PC-3 (cell line): ENCODE results near the gene USP9Y. TPM values are rescaled to one million over a fixed set of nuclear protein-coding genes. Genes with fewer than 3 reads are reported as not detected.

Experiments
- ATAC-seq: fragments of 200-7000 bp; cut with Tn5 transposase; 2 replicates; pipeline ENCODE4 v1.9.1; 2020; ENCODE audit warnings: mild to moderate bottlenecking, moderate library complexity
- BruUV-seq: library from RNA; stranded (reverse); fragments of 400-500 nt; replicated peaks from 2 replicates; lab custom pipeline; 2021; lab: Mats Ljungman, UMichigan
- CTCF ChIA-PET: fragments of 300-600 bp; sonication (Branson Sonifier 250); formaldehyde crosslinking; loops from one replicate; lab custom pipeline; 2022; ENCODE audit warnings: antibody characterized with exemption; lab: Charles Lee
- POLR2A ChIA-PET: fragments of 300-600 bp; sonication (Branson Sonifier 250); formaldehyde crosslinking; loops from one replicate; lab custom pipeline; 2022; ENCODE audit warnings: antibody characterized with exemption; ENCODE audit not compliant: unreplicated experiment; lab: Charles Lee
- DNase-seq: peaks from one replicate; pipeline ENCODE4 v3.0.0-alpha.2; 2015
- H2AFZ ChIP-seq: fragments of 300-600 bp; sonication (generic); 2 replicates; pipeline ENCODE4 v1.6.0; 2016; ENCODE audit warnings: antibody characterized with exemption, low read length
- H3F3A ChIP-seq: fragments of 300-600 bp; sonication (generic); one replicate; pipeline ENCODE4 v1.6.0; 2017; ENCODE audit warnings: antibody characterized with exemption, low read length, control low read depth, mild to moderate bottlenecking; ENCODE audit not compliant: unreplicated experiment
- H3K27ac ChIP-seq: fragments of 300-600 bp; sonication (generic); 2 replicates; pipeline ENCODE4 v1.5.1; 2016; ENCODE audit warnings: mild to moderate bottlenecking, low read length
- H3K27me3 ChIP-seq: fragments of 300-600 bp; sonication (generic); 2 replicates; pipeline ENCODE4 v1.6.1; 2016; ENCODE audit warnings: low read length, mixed read lengths
- H3K36me3 ChIP-seq: fragments of 300-600 bp; sonication (generic); 2 replicates; pipeline ENCODE4 v1.6.1; 2016; ENCODE audit warnings: low read depth, mixed run types, low read length, mixed read lengths
- H3K4me1 ChIP-seq: fragments of 300-600 bp; sonication (generic); 2 replicates; pipeline ENCODE4 v1.5.1; 2016; ENCODE audit warnings: low read length; ENCODE audit not compliant: insufficient read depth
- H3K4me2 ChIP-seq: fragments of 300-600 bp; sonication (generic); 2 replicates; pipeline ENCODE4 v1.6.0; 2016; ENCODE audit warnings: low read length
- H3K4me3 ChIP-seq: fragments of 300-600 bp; sonication (generic); 2 replicates; pipeline ENCODE4 v1.5.1; 2016; ENCODE audit warnings: mild to moderate bottlenecking, low read length, mixed read lengths
- H3K79me2 ChIP-seq: fragments of 300-600 bp; sonication (generic); 2 replicates; pipeline ENCODE4 v1.6.1; 2017; ENCODE audit warnings: low read length, mixed read lengths
- H3K9ac ChIP-seq: fragments of 300-600 bp; sonication (generic); 2 replicates; pipeline ENCODE4 v1.6.0; 2016; ENCODE audit warnings: mild to moderate bottlenecking, low read length
- H3K9me2 ChIP-seq: fragments of 300-600 bp; sonication (generic); replicated peaks from 2 replicates; pipeline ENCODE4 v1.6.1; 2016; ENCODE audit warnings: mixed run types, low read length, mixed read lengths
- H3K9me3 ChIP-seq: fragments of 300-600 bp; sonication (generic); 2 replicates; pipeline ENCODE4 v1.6.1; 2016; ENCODE audit warnings: low read length, mixed read lengths
- H4K20me1 ChIP-seq: fragments of 300-600 bp; sonication (generic); 2 replicates; pipeline ENCODE4 v1.6.1; 2016; ENCODE audit warnings: low read length, mixed read lengths
- CTCF ChIP-seq: fragments of 300-600 bp; sonication (generic); conservative IDR thresholded peaks from 2 replicates; pipeline ENCODE4 v1.5.1; 2017; ENCODE audit warnings: antibody characterized with exemption, low read depth, mild to moderate bottlenecking, low read length
- EZH2 ChIP-seq: fragments of 300-600 bp; sonication (generic); IDR thresholded peaks from one replicate; pipeline ENCODE4 v1.6.1; 2017; ENCODE audit warnings: antibody characterized with exemption, mild to moderate bottlenecking, low read length; ENCODE audit not compliant: unreplicated experiment
- EZH2phosphoT487 ChIP-seq: fragments of 300-600 bp; sonication (generic); IDR thresholded peaks from 2 replicates; pipeline ENCODE4 v1.6.1; 2018; ENCODE audit warnings: mild to moderate bottlenecking, antibody characterized with exemption, low read length, borderline replicate concordance
- intact Hi-C: fragments of 100-400 bp; cut with micrococcal nuclease; formaldehyde crosslinking; loops from 2 replicates; pipeline ENCODE4 v1.9.0; 2023
- total RNA-seq: library from RNA; depleted of rRNA; stranded (reverse); fragments of >200 nt; gene quantifications from 2 replicates; pipeline ENCODE4 v1.2.3, GENCODE V29; 2014

USP9Y gene
- total RNA-seq, 1 experiment from 2014 or later = not detected

GRCh38 chrY:12678111-12678510, 22.9 kb upstream of the USP9Y start:
- ATAC-seq (no peak), DNase-seq (no peak)
- Histone ChIP-seq H3K27me3 (no peaks in the 10 kb centered on the region), H3K9me3 (no peaks in the 10 kb centered on the region), H4K20me1 (no peaks in the 10 kb centered on the region), H3K36me3 (no peaks in the 10 kb centered on the region), H3K27ac (no peak overlapping the region), H3K79me2 (no peaks in the 10 kb centered on the region), H3K4me3 (no peak overlapping the region), H3K4me1 (no peaks in the 10 kb centered on the region), H2AFZ (no peak overlapping the region), H3K9ac (no peak overlapping the region), H3F3A (no peaks in the 10 kb centered on the region), H3K4me2 (no peak overlapping the region), H3K9me2 (no peaks in the 10 kb centered on the region)
- TF ChIP-seq EZH2 (no peak), CTCF (no peak), EZH2phosphoT487 (no peak)
- CTCF ChIA-PET = no interaction called here
- POLR2A ChIA-PET = no interaction called here
- intact Hi-C loops = no loop called here
- BruUV-seq = no TSS peak

- ATAC-seq = no peak
Measured at GRCh38 chrY:12681535-12681934, 19.5 kb upstream of the USP9Y start.

More at GRCh38 chrY:12681535-12681934, 19.5 kb upstream of the USP9Y start:
- H3K4me3 ChIP-seq = no peak overlapping the region
- no peak for TF ChIP-seq EZH2
- TF ChIP-seq CTCF = no peak
- no peak for TF ChIP-seq EZH2phosphoT487
- intact Hi-C loops = no loop called here
- H3K27ac ChIP-seq = no peak overlapping the region
- ChIA-PET CTCF (no interaction called here), POLR2A (no interaction called here)
- H4K20me1 ChIP-seq = no peaks in the 10 kb centered on the region
- H3K4me1 ChIP-seq = no peaks in the 10 kb centered on the region
- no TSS peak for BruUV-seq
- no peaks in the 10 kb centered on the region for H3K9me2 ChIP-seq
- no peak overlapping the region for H2AFZ ChIP-seq
- no peaks in the 10 kb centered on the region for H3K36me3 ChIP-seq
- H3K4me2 ChIP-seq = no peak overlapping the region
- no peak overlapping the region for H3K9ac ChIP-seq
- H3K9me3 ChIP-seq = no peaks in the 10 kb centered on the region
- no peaks in the 10 kb centered on the region for H3K27me3 ChIP-seq
- DNase-seq = no peak
- H3K79me2 ChIP-seq = no peaks in the 10 kb centered on the region
- no peaks in the 10 kb centered on the region for H3F3A ChIP-seq
